Suppressor macrophage (primary cell): Measurements from ENCODE around the gene MBD5.
"Not testable (repeated sequence)": the region's sequence is repeated elsewhere in the genome, so short reads cannot be mapped to it uniquely, and the experiment has no call there.

ENCODE experiments used
- DNase-seq, 4 experiments: peaks; one replicate each; pipeline ENCODE4 v3.0.0-alpha.2; 2020 to 2022
- total RNA-seq, 17 experiments: gene quantifications; one replicate each; lab custom pipeline; 2026; ENCODE audit warnings: mixed read lengths in 6 of 17, inconsistent platforms in 3 of 17; lab: John Stamatoyannopoulos, UW

MBD5 gene
- total RNA-seq: 6.1 to 25.9 (median 14.8) reads per million in 17 experiments

DNA sequence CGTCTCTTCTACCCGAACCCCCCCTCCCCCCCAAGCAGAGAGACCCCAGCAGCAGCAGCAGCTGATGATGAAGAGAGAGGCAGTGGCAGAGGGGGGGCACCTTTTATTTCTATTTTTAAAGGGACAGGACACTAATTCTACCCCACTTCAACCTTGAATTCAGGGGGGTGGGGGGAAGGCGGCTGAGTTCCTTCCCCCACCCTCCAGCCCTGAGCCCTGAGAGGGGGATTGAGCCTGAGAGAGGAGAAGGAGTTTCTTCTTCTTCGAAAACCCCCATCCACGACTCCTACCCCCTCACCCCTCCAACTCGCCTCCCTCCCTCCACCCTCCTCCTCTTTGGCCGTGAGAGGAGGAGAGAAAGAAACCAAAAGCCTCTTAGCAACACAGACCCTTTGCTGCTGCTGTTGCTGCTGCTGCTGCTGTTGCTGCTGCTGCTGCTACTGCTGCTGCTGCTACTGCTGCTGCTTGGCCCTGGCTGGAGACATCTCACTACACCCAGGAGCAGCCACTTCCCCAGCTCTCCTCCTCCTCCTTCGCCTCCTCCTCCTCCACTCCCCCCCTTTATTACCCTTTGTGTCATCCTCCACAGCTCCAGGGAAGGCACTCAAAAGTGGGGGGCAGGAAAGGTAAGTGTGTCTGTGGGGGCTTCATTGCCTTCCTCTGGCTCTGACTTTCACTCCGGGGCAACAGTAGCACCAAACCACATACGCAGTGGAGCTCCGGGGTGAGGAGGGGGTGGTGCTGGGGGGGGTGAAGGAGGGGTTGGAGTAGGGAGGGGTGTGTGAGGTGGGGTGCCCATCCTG, at the start of gene MBD5:
Gene MBD5 (plus strand): TSS at position 33 of the 803 bp plus-strand sequence.
- DNase-seq: peak; percentile 19 to 48 (median 38)

GRCh38 chr2:147976102-147976501, 44.8 kb upstream of the MBD5 start:
- DNase-seq: no peak

DNA sequence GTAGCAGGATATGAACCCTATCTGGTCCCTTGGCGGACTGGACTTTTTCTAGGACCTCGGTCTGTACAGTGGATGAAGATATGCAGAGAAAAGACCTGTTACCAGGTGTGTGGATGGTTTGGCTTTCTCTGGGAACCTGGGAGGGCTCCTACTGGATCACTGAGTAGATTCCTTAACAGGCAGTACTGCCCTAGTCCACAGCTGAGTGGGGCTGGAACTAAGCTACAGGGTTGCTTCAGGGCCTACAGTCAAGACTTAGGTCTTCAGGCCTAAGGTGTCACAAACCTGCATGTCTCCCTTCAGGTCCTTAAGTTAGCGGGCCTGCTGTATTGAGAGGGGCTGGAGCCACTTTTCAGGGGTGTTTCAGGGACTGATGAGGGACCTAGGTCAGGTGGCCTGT, 43.2 kb upstream of the MBD5 start:
- no peak for DNase-seq

DNA sequence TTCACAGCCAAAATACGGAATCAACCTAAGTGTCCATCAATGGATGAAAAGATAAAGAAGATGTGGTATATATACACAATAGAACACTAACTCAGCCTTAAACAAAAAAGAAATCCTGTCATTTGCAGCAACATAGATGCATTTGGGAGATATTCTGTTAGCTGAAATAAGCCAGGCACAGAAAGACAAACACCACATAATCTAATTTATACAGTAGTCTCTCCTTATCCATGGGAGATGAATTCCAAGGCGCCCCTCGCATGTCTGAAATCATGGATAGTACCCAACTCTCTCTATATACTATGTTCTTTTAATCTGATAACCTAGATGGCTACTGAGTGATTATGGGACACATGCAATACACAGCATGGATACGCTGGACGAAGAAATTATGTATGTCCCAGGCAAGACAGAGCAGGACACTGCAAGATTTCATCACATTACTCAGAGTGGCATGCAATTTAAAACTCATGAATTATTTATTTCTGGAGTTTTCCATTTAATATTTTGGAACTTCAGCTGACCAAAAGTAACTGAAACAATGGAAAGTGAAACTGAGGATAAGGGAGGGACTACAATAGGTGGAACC, 39.9 kb upstream of the MBD5 start:
- DNase-seq: no peak

DNA sequence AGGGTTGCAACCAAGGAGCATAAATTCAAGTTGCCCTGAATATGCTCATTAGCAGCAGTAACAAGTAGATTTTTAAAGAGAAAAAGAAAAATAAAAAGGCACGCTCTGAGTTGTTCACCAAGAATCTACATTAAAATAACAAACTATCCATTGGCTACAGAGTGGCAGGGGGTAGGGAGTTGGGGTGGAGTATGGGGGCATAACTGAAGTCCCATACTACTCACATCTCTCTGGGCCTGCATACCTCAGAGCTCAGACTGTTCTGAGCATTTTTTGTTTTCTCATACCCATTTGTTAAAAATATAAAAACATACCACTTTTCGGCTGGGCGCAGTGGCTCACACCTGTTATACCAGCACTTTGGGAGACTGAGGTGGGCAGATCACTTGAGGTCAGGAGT, 31.8 kb upstream of the MBD5 start:
- no peak for DNase-seq

DNA sequence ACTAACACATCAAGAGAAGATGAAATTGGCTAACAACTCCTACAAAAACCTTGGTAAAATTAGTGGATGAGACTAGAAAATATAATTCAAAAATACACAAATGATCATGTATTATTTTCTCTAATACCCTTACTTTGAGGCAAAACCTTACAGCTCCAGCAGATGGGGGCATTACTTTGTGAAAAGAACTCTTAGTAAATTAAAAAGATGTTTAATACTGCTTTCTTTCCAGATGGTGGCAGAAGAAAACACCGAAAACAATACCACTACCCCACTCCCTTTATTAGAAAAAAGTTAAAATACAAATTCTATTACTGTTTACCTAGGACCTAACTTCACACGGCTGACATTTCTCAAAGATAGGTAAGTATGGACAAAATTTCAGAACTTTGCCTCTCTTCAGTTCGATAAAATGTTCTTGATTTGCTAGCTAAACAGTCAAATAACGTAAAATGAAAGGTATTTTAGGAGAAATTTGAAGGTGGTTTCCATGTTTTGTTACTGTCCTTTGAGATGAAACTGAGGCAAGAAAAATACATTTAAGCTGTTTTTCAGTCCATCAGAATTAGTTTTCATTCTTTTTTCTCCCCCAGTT, 31.0 kb upstream of the MBD5 start:
- DNase-seq: peak; percentile 42 to 56 (median 50)

DNA sequence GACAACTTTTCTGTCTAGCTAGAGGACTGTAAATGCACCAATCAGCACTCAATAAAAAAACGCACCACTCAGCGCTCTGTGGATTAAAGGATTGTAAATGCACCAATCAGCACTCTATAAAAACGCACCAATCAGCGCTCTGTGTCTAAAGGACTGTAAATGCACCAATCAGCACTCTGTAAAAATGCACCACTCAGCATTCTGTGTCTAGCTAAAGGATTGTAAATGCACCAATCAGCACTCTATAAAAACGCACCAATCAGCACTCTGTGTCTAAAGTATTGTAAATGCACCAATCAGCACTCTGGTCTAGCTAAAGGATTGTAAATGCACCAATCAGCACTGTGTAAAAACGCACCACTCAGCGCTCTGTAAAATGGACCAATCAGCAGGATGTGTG, 25.9 kb upstream of the MBD5 start:
- not testable (repeated sequence) for DNase-seq

- DNase-seq: no peak
Measured at GRCh38 chr2:147996828-147997227, 24.1 kb upstream of the MBD5 start.

GRCh38 chr2:147998203-147998602, 22.7 kb upstream of the MBD5 start:
- DNase-seq: no peak

DNA sequence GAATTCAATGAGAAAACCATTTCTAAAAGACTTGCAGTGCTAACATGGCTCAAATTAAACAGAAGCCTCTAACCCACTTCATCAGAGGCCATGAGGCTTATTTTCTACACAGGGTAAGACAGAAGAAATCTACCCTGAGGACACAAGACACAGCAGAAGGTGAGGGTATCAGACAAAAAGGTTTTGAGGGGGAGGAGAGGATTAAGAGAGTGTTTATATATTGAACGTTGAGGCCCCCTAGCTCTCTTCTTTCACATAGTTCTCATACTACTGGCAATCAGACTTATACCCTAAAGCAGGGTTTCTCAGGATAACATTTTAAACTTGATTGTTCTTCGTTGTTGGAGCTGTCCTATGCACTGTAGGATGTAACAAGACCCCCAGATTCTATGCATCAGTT, 21.8 kb upstream of the MBD5 start:
- no peak for DNase-seq

DNA sequence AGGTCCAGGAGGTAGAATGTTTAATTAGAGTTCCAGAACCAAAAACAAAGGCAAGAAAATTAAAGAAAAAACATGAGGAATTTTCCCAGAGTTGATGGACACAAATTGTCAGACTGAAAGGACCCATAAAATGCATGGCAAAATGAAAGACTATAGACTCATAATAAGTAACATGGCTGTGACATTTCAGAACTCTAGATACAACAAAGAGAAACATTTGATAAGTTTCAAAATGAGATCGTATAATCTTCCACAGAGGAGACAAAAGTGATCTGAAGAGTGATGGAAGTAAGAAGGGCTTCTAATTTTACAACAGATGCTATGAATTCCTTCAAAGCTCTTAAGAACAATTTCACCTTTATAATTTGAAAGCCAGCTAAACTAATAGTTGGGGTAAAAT, 20.8 kb upstream of the MBD5 start:
- DNase-seq: no peak

GRCh38 chr2:148002420-148002819, 18.5 kb upstream of the MBD5 start:
- not testable (repeated sequence) for DNase-seq

- DNase-seq: no peak
Measured at GRCh38 chr2:148006249-148007007, 14.5 kb upstream of the MBD5 start.

- no peak for DNase-seq
Measured at GRCh38 chr2:148007219-148007900, 13.5 kb upstream of the MBD5 start.

DNA sequence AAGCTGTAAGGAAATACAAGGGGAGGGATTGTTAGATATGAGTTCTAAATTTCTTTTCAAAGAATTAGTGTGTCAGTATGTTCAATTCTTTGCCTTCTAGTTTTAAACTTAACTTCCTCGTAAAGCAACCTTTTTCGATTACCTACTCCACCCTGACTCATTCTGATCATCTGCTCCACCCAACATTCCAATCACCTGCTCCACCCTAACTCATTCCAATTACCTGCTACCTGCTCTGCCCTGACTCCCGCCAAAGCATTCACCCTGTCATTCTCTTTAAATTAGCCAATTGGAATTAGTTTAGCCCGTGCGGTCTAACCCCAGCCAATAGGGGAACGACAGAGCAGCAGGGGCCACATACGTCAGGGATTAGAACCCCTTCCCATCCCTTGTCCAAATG, 12.5 kb upstream of the MBD5 start:
- not testable (repeated sequence) for DNase-seq

DNA sequence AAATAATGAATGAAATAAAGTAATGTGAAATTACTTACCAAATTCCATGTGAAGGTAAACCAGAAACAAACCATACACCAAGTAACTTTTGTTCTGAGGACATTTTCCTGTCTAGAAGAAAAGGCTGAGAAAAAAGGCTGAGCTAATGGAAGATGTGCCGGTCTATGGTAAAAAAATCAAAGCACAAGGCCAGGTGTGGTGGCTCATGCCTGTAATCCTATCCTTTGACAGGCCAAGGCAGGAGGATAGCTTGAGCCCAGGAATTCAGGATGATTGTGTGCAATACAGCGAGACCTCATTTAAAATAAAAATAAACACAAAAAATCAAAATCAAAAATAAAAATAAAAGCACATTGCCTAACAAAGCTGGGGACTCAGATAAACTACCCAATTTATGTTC, 7.0 kb upstream of the MBD5 start:
- DNase-seq: no peak

DNA sequence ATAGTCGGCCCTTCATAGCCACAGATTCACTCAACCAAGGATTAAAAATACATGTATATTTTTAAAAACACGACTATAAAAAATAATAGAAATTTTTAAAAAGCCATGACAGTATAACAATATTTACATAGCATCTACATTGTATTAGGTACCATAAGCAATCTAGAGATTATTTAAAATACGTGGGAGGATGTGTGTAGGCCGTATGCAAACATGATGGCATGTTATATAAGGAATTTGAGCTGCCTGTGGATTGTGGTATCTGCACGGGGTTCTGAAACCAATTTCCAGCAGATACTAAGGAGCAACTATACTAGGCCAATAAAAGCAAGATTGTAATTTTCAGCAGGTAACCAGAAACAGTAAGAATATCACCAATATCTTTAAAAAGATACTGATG, 6.3 kb upstream of the MBD5 start:
- no peak for DNase-seq

- peak; percentile 98 to 100 (median 100) for DNase-seq
Measured at GRCh38 chr2:148020111-148021058, 506 bp upstream of the MBD5 start, which contains the start of gene ORC4. ORC4 (minus strand) TSS chr2:148020737; CDS start chr2:147975958, 44,779 bp downstream.

GRCh38 chr2:148021886-148022285, 995 bp downstream of the MBD5 start:
- DNase-seq: peak in 2 of 4 experiments; percentile 1 to 10

DNA sequence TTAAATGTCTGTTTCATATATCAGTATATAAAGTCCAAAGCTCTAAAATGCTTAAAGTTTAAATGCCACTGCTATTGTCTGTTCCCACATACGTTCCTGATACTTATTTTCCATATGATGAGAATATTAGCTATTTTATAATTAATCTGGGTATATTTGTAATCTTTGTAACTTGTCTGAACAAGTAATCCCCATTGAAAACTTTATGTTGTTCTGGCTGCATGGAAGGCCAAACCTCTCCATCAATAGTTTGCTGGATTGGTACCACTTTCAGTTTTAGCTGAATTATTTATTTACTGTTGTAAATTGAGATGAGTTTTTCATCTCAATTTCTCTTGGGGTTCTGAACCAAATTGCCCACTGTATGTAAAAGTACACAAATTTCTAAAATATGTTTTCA, 1.5 kb downstream of the MBD5 start:
- no peak for DNase-seq

DNA sequence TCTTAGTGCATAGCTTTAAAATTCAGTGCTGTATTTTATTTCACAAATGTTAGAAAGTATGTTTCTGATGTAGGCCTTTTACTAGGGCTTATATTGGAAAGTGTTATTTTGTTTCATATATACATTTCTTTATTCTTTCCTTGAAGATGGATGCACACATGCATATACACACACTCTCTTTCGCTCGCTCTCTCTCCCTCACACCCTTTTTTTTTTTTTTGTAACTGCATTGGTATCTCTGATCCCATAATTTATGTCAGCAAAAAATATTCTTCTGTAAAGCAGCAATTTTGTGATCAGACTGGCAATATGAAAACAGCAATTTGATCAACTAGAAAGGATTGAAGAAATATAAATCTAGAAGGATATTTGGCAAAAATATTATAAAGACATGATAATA, 2.0 kb downstream of the MBD5 start:
- DNase-seq: no peak
